GM12872 (cell line): Measurements from ENCODE around the gene PCYOX1L.

Source experiments
- CTCF ChIP-seq: IDR thresholded peaks from 3 replicates; pipeline ENCODE4 v1.5.1; 2011; ENCODE audit warnings: low read depth, mild to moderate bottlenecking, low read length, moderate library complexity; ENCODE audit not compliant: insufficient read depth

The PCYOX1L gene

DNA sequence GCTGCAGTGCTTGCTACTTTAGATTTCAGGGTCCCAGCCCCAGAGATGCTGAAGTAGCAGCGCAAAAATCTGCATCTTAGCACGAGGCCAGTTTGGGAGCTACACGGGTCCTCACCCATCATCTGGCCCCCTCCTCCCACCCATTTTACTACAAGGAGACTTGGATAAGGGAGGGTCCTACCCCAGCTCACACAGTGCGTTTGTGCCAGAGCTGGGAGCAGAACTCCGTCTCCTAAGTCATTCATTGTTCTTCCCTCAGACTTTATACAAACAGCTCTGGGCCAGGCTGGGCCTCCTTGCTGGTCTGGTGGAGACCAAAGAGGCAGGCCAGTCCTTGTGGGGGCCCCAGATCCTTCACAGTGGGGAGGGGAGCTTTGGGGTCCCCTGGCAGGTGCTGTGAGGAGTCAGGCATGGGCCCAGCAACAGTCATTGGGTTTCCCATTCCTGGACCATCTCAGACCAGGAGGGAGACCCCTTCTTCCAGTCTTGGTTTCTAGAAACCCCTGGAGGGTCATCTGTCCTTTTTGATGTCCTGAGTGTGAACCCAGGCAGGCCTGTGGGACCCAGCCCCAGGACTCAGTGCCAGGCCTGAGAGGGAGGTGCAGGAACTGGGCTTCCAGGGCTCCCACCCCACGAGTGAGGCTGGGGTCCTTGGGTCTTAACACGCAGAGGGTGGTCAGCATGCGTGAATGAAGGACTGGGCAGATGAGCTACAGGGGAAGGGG lies 23.6 kb downstream of the PCYOX1L start:
- TF ChIP-seq CTCF = no peak

DNA sequence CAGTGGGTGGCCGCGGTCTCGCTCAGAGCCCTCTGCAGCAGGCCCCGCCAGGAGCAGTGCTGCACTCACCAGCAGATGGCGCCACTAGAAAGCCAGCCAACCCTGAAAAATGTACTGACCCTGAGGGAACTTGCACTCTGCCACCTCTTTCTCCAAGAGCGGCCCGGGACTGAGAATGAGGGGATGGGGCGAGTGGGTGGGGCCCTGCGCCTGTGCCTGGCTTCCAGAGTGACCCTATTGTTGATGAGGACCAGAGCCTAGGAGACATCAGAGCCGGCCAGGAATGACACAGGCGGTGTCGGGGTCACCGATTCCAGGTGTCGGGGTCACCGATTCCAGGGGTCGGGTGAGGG lies 24.1 kb downstream of the PCYOX1L start:
- peak; percentile 95 for TF ChIP-seq CTCF

GRCh38 chr5:149382517-149383220 lies 24.8 kb downstream of the PCYOX1L start:
- no peak for TF ChIP-seq CTCF

- no peak for TF ChIP-seq CTCF
Observed at GRCh38 chr5:149383399-149383798, 25.6 kb downstream of the PCYOX1L start.

GRCh38 chr5:149386166-149386565 lies 28.3 kb downstream of the PCYOX1L start:
- TF ChIP-seq CTCF = no peak

- TF ChIP-seq CTCF = no peak
Observed at GRCh38 chr5:149387081-149387631, 29.3 kb downstream of the PCYOX1L start.

DNA sequence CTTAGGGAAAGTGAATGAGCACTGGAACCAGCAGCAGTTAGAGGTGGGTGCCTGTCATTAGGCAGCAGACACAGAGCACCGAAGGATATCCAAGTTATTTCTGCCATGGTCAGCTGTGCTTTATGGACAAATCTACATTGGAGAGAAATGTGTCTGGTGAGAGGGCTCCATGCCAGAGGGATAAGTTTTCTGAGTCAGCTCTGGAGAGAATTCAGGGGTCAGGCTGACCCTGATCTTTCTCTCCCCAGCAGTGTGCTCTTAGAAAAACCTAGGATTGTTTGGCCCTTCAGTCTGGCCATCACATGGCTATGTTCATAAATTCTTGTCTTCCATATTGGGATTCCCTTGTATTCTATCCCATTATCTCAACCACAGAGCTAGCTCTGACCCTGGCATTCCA lies 30.1 kb downstream of the PCYOX1L start:
- TF ChIP-seq CTCF = no peak
